AML-193 (cell line): ENCODE results near the gene CDK13.

Experiments
- DNase-seq, 2 experiments: peaks; one replicate each; lab custom pipeline; 2025; lab: John Stamatoyannopoulos, UW

The CDK13 gene

GRCh38 chr7:40008223-40008815 lies 58.3 kb downstream of the CDK13 start:
- no peak for DNase-seq

- no peak for DNase-seq
Measured at GRCh38 chr7:40009301-40009700, 59.2 kb downstream of the CDK13 start.

DNA sequence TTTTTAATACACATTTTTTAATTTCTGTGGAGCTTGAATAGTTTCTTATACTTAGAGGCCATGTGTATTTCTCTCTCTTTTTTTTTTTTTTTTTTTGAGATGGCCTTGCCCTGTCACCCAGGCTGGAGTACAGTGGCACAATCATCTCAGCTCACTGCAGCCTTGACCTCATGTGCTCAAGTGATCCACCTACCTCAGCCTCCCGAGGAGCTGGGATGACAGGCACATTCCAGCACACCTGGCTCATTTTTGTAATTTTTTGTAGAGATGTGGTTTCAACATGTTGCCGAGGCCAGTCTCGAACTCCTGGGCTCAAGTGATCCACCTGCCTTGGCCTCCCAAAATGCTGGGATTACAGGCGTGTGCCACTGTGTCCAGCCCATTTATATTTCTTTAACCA lies 64.3 kb downstream of the CDK13 start:
- DNase-seq, result no peak

- DNase-seq, result peak; percentile 11 to 24
Measured at GRCh38 chr7:40015790-40016296, 65.8 kb downstream of the CDK13 start.

DNA sequence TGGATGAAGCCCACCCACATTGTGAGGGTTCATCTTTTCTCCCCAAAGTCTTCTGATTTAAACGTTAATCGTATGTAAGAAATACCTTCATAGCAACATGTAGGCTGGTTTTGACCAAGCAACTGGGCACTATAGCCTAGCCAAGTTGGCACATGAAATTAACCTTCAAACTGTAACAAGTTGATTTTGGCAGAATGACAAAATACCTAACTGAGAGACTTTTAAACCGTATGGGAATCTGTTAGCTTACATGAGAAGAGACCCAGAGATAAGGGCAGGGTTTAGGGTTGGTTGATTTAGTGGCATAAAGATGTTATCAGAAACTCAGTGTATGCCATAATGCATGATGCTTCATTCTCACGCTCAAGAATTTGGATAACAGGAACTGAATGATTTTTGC lies 69.5 kb downstream of the CDK13 start:
- DNase-seq, result no peak

GRCh38 chr7:40024048-40024447 lies 74.0 kb downstream of the CDK13 start:
- DNase-seq, result no peak

DNA sequence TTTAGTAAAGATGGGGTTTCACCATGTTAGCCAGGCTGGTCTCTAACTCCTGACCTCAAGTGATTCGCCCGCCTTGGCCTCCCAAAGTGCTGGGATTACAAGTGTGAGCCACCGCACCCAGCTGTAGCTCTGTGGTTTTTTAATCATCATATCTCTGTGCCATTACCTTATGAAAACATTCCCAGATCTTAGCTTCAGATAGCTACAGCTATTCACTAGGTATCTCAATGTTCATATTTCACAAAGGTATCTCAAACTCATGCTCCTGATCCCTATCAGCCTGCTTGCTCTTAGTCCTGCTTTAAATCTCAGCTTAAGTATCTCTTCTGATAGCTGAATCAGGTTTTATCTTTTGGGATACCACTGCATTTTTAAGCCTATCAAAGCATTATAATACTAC lies 74.8 kb downstream of the CDK13 start:
- DNase-seq, result no peak

GRCh38 chr7:40027545-40027944 lies 77.5 kb downstream of the CDK13 start:
- DNase-seq, result no peak

DNA sequence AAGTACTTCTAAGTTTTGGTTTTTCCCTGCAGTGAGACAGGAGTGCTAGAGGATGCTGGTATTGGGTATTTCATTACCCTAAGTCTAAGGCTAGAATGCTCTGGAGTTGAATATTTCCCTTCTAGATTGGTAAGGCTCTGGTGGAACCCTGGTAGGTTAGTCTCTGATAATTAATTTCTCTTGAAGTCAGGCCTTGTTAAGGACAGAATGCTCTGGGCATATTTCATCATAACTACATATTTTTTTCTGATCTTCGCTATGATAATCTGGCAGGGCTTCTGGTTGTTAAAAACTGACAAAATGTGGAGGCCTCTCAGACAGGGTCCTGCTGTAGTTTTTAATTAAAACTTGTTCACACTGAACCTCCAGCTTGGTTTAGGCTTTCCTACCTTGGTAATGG lies 83.8 kb downstream of the CDK13 start:
- no peak for DNase-seq

- DNase-seq, result no peak
Measured at GRCh38 chr7:40041456-40041855, 91.4 kb downstream of the CDK13 start.

DNA sequence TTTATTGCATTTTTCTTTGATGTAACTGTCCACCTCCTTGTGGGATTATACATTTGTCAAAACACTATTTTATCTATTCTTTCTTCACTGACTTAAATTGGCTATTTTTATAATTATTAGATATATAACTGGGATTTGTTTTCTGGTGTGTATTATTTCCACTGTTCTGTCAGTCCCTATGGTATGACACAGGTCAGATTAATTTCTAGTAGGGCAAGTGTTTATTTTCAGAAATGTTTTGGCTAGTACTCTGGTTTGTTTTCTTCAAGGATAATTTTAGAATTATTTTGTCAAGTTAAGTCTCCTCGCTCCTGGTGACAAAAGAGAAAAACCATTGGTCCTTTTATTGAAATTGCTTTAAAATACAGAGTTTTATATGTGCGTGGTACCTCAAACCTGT lies 93.1 kb downstream of the CDK13 start:
- DNase-seq, result no peak

DNA sequence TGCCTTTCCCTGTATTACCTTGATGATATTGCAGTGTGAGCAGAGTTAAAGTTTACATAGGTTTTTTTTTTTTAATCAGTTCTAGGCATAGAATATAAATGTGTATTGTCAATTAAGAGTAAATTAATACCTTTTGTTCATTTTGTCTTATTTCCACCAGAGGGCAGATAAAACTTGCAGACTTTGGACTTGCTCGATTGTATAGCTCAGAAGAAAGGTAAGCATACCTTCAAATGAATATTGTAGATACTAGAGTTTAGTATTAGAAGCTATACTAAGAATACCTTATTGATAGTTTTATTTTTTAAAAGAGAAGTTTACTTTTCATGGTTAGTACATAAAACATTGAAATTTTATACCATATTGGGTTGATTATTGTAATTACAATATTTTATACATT lies 97.6 kb downstream of the CDK13 start:
- peak in 1 of 2 experiments; percentile 5 for DNase-seq

GRCh38 chr7:40057292-40057691 lies 107.2 kb downstream of the CDK13 start:
- DNase-seq, result no peak

- DNase-seq, result no peak
Measured at GRCh38 chr7:40058026-40058425, 108.0 kb downstream of the CDK13 start.

DNA sequence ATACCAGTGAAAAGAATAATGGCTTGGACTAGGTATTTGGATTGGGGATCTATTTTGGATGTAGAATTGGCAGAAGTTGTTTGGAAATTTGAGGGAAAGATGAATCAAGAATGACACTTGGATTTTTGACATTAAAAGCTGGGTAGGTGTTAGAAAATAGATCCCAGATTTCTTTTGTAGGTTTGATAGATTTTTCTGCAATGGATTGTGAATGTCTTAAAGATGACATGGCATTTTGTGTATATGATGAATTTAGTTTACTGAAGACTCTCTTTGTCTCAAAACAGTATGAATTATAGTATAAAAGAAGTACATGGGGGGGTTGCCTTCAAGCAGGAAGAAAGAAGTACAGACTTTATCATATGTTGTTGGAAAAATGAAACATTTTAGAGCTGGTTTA lies 108.6 kb downstream of the CDK13 start:
- DNase-seq, result no peak

- DNase-seq, result no peak
Measured at GRCh38 chr7:40059057-40059456, 109.0 kb downstream of the CDK13 start.

GRCh38 chr7:40072268-40072667 lies 122.2 kb downstream of the CDK13 start:
- no peak for DNase-seq

DNA sequence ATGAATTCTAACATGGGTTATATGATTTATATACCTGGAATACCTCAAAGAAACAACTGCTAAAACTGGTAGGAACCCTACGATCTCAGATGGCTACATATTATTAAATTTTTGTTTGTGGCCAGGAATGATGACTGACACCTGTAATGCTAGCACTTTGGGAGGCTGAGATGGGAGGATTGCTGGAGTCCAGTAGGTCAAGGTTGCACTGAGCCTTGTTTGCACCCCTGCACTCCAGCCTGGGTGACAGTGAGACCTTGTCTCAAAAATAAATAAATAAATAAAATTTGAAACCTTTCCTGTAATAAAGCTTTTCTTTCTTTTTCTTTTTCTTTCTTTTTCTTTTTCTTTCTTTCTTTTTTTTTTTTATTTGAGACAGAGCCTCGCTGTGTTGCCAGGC lies 123.2 kb downstream of the CDK13 start:
- DNase-seq, result no peak

- DNase-seq, result peak; percentile 44 to 63
Measured at GRCh38 chr7:40077849-40078248, 127.8 kb downstream of the CDK13 start.

DNA sequence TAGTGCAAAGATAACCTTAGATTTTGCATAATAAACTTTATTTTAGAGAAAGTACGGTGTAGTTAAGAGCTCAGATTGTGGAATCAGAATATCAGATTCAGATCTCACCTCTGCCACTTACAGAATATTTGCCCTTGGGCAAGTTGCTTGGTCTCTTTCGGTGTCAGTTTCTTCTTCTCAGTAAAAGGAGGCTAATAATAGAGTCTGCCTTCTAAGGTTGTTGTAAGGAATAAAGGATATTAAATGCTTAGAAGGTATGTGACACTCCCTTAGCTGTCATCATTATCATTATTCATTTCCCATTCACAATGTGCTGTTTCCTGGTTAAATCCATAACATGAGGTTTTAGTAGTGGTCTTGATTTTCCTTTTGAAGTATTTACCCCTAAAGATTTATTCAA lies 142.1 kb downstream of the CDK13 start:
- no peak for DNase-seq

DNA sequence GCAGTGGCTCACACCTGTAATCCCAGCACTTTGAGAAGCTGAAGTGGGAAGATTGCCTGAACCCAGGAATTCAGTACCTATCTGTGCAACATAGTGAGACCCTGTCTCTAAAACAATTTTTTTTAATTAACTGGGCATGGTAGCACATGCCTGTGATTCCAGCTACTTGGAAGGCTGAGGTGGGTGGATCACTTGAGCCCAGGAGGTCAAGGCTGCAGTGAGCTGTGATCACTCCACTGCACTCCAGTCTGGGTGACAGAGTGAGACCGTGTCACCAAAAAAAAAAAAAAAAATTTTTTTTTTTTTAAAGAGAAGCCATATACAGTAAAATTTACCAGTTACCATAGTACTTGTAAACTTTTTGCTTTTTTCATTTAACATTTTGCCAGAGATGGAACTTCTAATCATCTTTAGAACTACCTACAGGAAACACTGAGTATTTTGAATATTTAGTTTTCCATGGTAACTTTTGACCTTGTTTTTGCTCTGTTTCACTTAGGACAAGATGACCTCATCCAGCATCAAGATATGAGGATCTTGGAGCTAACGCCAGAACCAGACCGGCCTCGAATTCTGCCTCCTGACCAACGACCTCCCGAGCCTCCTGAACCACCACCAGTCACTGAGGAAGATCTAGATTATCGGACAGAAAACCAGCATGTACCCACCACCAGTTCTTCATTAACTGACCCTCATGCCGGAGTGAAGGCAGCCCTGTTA lies 143.7 kb downstream of the CDK13 start:
- DNase-seq, result no peak

DNA sequence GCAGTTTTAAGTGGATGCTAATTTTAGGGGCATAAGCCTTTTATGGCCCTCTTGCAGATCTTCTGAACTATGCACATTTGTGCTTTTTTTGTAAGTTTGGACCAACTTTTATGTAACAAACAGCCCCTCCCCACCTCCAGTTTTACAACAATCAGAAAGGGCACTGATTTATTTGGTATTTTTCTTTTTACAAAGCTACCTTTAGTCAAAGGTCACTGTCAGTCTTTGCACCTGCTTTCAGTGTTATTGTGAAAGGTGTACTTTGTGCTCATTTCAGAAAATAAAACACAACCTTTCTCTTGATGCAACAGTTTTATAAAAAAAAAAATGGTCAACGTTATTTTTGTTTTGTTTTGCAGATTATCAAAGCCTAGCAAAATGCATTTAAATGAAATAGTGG lies 145.2 kb downstream of the CDK13 start:
- DNase-seq, result no peak

DNA sequence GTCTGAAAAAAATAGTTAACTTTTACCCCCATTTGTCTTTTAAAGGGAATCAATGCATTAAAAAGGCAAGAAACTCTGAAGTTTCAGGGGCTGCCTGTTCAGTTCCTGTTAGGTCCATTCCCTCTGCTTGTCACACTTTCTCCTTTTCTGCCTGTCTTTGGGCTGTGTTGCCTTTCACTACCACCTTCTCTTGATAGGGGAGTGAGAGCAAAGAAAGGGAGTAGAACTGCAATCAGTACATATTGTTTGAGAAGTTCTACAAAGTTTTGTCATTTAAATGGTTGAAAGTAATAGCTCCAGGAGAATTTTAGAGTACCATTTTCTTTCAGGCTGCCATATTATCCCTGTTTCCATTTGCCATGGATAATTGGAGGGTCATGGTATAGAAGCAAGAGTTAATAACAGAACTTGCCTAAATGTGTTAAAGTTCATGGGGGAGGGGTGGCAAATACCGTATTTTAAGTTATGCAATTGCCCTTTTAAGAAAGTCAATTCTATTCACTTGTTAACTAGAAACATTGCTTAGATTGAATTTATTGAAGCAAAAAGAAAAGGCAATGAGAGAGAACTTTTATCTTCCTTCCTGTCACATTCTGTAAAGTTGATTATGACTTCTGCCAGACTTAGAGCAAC lies 145.8 kb downstream of the CDK13 start:
- DNase-seq, result no peak
